GM15510 (cell line): ENCODE data around the gene MGA.

Experiments used
- POLR2A ChIP-seq: IDR thresholded peaks from 3 replicates; pipeline ENCODE4 v1.6.1; 2011; ENCODE audit warnings: borderline replicate concordance; ENCODE audit not compliant: insufficient read length; ENCODE audit errors: extremely low read depth

The MGA gene

GRCh38 chr15:41675337-41675736 lies 15.1 kb downstream of the MGA start:
- TF ChIP-seq POLR2A = no peak

GRCh38 chr15:41678742-41679141 lies 18.5 kb downstream of the MGA start:
- TF ChIP-seq POLR2A = no peak

- no peak for TF ChIP-seq POLR2A
Observed at GRCh38 chr15:41683955-41684354, 23.8 kb downstream of the MGA start.

DNA sequence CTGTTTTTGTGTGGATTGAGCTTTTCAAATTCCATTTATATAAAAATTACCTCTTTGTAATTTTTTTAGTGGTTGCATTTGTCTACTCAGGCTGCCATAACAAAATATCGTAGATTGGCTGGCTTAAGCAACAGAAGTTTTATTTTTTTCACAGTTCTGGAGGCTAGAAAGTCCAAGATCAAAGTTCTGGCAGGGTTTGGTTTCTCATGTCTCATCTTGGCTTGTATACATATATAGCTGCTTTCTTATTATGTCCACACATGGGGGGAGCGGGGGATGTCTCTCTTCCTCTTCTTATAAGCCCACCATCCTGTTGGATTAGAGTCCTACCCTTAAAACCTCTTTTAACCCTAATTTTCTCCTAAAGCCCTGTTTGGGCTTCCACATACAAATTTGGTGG lies 28.5 kb downstream of the MGA start:
- no peak for TF ChIP-seq POLR2A

DNA sequence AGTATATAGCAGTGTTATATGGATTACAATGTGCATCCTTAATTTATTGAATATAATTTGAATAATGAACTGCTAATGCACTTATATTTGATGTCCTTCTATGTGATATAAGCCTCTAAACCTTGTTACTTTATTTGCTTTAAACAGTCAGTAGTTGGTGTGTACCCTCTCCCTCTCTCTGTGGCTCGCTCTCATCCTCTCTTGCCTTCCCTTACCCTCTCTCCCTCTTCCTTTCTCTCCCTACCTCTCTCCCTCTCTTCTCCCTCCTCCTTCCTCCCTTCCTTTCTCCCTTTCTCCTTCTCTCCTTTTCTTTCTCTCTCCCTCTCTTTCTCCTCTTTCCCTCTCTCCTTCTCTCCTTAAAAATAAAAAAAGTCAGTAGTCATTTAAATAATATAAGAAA lies 28.9 kb downstream of the MGA start:
- TF ChIP-seq POLR2A = no peak

GRCh38 chr15:41689834-41690233 lies 29.6 kb downstream of the MGA start:
- no peak for TF ChIP-seq POLR2A

GRCh38 chr15:41690636-41691035 lies 30.4 kb downstream of the MGA start:
- no peak for TF ChIP-seq POLR2A

DNA sequence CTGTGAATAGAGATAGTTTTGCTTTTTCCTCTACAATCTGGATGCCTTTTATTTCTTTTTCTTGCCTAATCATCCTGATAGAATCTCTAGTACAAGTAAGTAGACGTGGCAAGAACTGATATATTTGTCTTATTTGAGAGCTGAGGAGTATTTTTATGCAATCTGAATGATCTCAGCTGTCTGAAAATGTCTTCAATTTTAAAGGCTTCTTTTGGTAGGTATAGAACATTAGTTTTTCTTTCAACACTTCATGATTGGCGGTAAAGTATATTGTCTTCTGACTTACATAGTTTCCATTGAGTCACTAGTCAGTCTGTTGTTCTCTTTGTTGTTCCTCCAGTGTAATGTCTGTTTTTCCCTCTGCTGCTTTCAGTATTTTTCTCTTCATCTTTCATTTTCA lies 31.3 kb downstream of the MGA start:
- no peak for TF ChIP-seq POLR2A

DNA sequence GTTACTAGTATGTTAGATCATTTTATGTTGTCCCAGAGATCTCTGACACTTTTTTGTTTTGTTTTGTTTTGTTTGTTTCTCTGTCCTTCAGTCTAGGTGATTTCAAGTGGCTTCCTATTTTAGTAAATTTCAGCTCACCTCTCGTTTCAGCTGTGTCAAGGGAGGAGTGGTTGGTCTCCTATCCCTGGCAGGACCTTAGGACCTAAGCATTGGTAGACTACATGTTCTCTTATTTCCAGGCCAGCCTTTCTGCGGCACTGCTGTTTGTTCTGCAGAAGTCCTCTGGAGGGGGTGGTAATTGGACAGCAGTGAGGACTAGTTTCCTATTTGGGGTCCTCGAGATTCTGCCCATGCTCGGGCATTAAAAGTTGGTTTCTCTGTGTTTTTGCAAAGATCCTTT lies 31.8 kb downstream of the MGA start:
- TF ChIP-seq POLR2A = no peak

DNA sequence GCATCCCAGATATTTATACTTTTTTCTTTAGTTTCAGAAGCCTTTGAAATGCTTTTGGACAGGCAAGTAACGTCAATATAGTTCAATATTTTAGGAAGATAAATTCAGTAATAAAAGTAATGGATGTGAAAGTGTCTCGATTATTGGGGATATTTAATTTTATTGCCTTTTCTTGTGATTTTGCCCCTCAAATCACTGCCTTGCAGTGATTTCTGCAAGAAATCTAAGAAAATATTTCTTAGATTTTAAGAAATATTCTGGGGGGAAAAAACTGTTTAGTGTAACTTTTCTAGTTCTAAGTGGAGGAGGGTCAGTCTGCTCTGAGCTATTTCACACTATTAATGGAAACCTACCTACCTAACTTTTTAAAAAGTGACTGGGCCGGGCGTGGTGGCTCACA lies 33.6 kb downstream of the MGA start:
- no peak for TF ChIP-seq POLR2A

GRCh38 chr15:41695750-41696436 lies 35.7 kb downstream of the MGA start:
- no peak for TF ChIP-seq POLR2A

DNA sequence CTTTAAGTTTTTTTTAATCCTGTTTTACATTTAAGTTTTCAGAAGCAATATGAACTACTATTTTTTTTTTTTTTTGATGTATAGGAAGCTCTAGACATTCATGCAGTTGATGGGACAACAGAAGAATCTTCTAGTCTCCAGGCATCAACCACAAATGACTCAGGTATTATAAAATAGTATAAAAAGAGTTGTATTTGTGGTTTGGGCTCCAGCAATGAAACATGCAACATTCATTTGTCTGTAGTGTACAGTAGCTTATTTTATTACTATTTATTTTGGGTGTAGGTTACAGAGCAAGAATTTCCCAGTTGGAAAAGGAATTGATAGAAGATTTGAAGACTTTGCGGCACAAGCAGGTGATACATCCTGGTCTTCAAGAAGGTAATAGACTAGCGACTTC lies 38.6 kb downstream of the MGA start:
- TF ChIP-seq POLR2A = no peak

DNA sequence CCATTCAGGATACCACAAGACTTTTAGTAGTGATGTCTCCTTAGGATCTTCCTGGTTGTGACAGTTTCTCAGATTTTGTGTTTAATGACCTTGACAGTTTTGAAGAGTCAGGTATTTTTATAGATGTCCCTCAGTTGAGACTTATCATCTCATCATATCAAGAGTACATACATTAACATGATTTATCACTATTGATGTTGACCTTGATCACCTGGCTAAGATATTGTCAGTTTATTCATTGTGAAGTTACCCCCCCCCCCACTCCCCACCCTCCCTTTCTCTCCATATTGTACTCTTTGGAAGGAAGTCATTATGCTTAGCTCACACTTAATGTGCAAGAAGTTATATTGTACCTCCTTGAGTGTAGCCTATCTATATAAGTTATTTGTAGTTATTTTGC lies 42.9 kb downstream of the MGA start:
- no peak for TF ChIP-seq POLR2A

DNA sequence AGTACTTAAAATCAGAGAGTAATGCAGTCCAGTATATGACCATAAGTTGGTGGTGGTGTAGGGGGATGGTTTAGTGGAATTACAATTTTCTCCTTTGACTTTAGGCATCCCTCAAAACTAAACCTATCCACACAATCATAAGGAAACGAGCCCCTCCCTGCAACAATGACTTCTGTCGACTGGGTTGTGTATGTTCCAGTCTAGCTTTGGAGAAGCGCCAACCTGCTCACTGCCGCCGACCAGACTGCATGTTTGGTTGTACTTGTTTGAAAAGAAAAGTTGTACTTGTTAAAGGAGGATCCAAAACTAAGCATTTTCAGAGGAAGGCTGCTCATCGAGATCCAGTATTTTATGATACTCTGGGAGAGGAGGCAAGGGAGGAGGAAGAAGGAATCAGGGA lies 52.8 kb downstream of the MGA start:
- no peak for TF ChIP-seq POLR2A

DNA sequence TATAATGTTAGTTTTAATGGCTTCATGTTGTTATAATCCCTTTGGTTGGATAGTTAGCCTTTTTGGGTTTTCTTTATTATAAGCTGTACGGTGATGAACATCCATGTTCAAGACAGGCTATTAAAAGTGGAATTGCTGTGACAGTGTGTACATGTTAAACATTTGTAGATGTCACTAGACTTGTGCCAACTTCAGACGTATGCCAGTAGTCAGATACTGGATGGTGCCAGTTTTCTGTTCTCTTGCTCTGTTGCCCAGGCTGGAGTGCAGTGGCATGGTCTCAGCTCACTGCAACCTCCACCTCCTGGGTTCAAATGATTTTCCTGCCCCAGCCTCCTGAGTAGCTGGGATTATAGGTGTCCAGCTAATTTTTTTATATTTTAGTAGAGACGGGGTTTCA lies 54.1 kb downstream of the MGA start:
- TF ChIP-seq POLR2A = no peak

GRCh38 chr15:41716864-41717263 lies 56.7 kb downstream of the MGA start:
- TF ChIP-seq POLR2A = no peak

DNA sequence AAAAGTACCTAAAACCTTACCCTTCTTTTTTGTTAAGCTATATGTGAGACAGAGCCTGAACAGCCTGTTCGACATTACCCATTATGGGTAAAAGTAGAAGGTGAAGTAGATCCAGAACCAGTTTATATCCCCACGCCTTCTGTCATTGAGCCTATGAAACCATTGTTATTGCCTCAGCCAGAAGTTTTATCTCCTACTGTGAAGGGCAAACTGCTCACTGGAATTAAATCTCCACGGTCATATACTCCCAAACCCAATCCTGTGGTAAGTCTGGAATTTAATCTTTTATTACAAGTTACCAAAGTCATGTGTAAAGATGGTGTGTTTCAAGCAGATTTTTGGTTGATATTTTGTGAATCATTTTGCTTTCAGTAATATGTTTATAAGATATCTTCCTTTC lies 66.9 kb downstream of the MGA start:
- TF ChIP-seq POLR2A = no peak
